Fibroblast of upper back skin (primary cell): ENCODE data around the gene PTGES3L.

Source experiments
- DNase-seq: peaks from one replicate; pipeline ENCODE4 v3.0.0-alpha.2; 2013

PTGES3L gene

DNA sequence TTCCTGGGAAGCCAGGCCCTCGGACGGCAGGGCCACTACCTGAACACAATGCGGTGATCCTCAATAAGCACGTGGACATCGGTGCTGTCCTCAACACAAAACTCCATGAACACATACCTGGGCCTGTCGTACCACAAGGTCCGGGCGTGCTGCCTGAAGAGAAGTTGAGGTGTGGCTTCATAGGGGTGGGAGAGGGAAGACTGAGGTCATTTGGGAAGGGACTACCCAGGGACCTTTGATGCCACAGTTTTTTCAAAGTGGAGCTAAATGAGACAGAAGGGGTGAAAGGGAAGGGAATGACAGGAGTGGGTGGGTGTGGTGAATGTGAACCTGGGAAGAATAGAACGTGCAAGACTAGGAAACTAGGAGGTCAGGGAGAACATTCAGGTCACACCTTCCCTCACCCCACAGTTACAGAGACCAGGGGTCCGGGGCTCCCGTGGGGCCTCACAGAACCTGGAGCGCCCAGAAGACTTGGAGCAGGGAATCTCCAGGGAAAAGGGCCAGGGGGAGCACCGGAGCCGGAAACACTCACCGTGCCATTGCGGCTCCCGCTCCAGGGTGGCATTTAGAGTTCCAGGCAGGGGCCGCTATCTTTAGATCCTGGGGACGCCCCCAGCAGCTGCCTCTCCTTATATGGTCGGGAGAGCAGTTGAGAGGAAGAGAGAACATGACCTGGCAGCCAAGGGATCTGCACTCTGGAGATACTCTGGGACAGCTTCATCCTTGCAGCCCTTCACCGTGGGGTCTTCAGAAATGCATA, at the start of gene PTGES3L:
PTGES3L (minus strand) TSS at position 570 of the 763 bp plus-strand sequence; CDS start at position 543, 27 bp downstream.
- peak; percentile 57 for DNase-seq

- no peak for DNase-seq
These were observed 48.5 kb upstream of the PTGES3L start for GRCh38 chr17:43028221-43028861.

DNA sequence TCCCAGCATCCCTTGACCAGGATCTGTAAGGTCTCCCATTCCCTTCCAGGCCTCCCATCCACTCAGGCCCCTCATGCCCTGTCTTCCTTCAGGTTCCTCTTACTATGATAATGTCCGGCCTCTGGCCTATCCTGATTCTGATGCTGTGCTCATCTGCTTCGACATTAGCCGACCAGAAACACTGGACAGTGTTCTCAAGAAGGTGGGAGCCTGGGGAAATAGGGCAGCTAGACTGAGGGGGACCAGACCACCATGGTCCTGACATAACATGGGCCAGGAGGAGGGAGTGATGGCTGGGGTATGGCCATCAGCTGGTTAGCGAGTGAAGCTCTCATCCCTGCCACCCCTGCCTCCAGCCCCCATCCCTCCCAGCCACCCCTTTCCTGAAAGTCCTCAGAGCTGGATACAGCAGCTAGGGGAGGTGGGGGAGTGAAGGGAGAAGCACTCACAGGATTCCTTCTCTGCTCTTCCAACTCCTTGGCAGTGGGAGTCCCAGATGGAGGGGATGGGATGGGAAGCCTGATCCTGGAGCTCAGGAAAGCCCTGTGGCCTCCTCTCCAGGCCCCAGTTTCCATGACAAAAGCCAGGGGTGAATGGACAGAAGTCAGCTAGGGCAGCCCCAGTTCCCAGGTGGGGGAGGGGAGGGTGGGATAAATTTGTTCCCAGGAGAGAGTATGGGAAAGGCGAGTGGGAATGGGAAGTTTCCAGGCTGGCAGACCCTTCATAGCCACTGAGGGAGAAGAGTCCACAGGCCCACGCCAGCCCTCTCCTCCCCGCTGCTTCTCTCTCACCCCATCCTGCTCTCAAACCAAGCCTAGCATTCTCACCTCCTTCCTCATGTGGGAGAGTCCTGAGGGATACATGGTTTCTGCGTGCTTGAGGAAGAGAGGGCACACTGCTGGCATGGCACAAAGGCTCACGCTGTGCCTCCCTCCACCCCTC, 47.5 kb upstream of the PTGES3L start:
- DNase-seq, result no peak

DNA sequence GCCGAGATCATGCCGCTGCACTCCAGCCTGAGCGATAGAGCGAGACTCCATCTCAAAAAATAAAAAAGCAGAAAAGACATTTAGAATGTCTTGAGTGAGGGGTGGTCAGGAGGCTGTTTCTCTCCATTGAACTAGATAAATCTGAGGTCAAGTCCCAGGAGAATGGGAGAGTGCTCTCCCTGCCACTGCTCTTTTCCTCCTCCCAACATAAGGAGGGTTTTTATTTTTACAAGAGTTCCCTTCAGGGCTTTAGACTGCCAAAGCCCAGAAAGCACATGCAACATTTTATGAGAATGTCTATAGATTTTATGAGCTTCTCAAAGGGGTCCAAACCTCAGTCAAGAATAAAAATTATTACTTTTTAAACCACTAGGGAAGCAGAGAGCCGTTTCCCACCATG, 46.7 kb upstream of the PTGES3L start:
- DNase-seq, result no peak

GRCh38 chr17:43025766-43026537, 46.1 kb upstream of the PTGES3L start:
- DNase-seq, result no peak

DNA sequence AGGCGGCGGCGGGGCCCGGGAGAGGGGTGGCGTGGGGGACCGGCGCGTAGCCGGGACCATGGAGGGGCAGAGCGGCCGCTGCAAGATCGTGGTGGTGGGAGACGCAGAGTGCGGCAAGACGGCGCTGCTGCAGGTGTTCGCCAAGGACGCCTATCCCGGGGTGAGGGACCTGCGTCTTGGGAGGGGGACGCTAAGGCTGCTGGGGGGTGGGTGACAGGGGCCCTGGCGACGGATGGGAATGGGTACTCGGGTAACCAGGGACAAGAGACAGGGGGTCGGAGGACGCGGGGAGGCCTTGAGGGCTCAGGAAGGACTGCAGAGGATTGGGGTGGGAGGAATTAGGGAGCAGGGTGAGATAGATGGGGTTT, 45.4 kb upstream of the PTGES3L start:
- DNase-seq, result no peak

DNA sequence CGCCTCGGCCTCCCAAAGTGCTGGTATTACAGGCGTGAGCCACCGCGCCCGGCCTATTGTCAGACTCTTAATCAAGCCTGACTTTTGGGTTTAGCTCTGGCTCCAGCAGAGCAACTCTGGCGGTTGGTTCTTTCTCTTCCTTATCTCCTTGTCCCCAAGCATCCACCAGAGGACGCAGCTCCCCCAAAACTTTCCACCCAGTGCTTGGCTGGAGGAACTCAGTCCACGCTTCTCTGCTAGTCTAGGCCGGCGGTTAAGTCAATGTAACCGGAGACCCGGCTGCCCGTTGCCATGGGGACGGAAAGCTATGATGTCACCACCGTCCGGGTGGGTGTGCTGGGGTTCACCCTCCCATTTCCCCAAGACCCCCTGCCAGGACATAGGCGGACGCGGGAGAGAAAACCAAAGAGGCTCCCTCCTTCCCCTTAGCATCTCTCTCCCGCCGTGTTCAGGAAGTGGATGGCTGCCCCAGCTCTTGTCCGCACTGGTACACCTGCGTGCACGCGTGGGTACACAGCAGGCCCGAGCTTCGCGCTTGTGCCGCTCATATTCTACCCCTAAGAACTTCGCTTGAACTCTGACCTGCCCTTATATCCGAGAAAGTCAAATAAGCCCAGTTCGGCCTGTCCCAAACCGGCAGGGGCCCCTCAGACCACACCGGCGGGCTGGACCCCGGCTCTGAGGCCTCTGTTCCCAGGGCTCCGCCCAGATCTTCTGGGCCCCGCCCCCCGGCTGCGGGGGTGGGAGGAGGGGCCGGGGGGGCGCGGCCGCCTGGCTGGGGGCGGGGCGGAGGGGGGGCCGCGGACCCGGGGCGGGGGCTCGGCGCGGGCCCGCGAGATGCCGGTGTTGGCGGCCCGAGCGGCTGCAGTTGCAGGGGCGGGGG, 44.8 kb upstream of the PTGES3L start, which contains the start of gene RND2:
RND2 (plus strand) TSS at position 825 of the 883 bp plus-strand sequence. CDS start 117 bp downstream, outside the sequence.
- DNase-seq, result peak; percentile 96

GRCh38 chr17:43021741-43022512, 42.0 kb upstream of the PTGES3L start, which contains the start of gene VAT1:
Gene VAT1, minus strand, starts transcription at chr17:43022385. Its CDS starts 63 bp downstream, at chr17:43022322.
- peak; percentile 66 for DNase-seq

GRCh38 chr17:43020789-43021740, 41.2 kb upstream of the PTGES3L start:
- peak; percentile 62 for DNase-seq

GRCh38 chr17:43020030-43020621, 40.2 kb upstream of the PTGES3L start:
- peak; percentile 30 for DNase-seq

- DNase-seq, result no peak
These were observed 39.5 kb upstream of the PTGES3L start for GRCh38 chr17:43019418-43019817.

DNA sequence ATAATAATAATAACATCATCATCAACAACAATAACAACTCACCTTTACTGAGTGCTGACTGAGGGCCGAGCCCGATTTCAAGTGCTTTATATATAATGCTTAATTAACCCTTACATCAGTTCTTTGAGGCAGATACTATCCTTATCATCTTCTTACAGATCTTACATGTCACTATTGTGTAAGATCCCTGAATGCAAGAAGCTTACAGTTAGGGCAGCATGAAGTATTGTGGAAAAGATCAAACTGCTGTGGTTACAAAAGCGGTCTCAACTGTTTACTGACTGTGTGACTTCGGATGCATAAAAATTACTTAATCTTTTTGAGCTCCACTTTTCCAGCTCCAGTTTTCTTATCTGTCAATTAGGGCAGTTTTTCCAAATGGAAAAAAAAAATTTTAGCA, 39.1 kb upstream of the PTGES3L start:
- DNase-seq, result no peak

DNA sequence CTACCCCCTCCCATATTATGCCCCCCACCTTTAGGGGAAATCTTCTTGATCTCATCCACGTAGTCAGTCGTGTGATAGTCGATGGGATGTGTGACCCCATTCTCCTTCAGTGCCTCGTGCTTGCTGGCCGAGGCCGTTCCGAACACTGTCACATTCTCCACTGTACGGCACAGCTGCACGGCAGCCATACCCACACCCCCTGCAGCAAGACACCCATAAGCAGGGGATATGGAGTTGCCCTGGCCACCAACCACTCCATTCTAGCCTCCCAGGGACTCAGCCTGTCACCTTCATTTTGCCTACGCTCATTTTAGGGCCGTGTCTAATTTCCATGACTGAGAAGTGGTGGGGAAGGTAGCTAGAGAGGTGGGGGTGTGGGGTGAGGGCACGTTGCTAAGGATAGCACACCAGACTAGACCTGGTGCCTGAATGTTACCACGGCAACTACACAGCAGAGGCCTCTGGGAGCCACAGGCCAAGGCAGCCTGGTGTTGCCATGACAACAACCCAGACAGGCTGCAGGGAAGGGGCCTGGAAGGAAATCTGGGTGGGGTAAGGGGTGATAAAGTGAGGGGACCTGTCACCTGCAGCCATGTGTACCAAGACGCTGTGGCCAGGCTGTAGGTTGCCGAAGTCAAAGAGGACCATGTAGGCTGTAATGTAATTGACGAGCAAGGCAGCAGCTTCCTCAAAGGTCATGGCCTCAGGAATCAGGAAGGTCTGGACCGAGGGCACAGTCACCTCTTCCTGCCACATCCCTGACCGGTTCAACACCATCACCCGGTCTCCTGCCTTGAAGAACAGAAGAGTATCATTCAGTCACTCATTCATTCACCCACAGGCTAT, 38.4 kb upstream of the PTGES3L start:
- DNase-seq, result no peak

DNA sequence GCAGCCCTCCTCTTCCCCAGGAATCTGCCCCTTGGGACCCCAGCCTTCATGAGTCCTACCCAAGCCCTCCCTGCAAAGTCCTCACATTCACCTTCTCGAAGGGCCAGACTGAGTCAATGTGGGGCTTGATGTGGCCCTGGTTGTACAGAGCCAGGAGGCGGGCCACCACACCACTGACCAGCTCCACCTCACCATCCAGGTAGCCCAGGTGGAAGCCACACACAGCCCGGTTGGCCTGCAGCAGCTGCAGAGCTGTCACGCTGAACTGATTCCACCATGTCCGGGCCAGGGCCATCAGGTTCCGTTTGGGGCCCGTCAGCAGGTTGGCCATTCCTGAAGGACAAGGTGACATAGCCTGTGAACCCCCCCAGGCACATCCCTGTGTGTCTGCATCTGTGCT, 36.3 kb upstream of the PTGES3L start:
- no peak for DNase-seq

GRCh38 chr17:43015579-43015978, 35.7 kb upstream of the PTGES3L start:
- no peak for DNase-seq

DNA sequence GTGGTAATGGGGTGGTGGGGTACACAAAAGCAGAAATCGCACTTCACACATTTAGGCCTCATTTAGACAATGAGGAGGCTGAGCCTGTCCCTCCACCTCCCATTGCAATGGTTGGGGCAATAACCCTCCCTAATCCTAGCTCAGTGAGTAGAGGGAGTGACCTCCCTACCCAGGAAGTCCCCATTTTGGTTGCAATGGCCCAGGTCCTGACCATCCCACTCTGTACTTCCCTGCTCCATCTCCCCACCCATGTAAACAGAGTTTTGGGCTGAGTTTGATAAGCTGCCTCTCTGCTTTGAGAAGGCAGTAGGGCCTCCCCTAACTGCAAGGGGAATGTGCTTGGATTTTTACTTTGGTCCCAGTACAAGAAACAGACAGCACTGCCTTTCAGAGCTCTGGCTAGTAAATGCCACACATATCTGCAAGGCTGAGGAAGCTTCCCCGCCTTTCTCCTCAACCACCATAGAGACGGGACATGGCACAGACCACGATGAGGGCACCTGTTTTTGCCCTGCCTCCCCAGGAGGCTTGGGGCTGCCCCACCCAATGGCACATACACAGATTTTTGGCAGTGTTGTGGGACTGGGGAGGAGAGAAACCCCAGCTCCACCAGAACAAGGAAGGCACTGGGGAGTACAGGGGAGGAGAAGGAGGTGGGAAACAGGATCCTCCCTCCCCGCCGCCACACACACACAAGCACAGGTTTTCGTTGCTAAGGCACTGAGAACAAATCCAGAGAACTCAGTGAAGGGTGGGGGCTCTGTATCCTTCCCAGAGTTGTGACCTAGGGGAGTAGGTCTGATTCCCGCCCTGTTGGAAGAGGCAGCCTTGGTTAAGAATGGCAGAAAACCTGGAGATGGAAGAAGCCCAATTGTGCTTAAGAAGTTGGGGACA, 35.0 kb upstream of the PTGES3L start:
- DNase-seq, result no peak
